Left lung (tissue), 10 donors: ENCODE measurements around the gene EPHB2. TPM values are rescaled to one million over a fixed set of nuclear protein-coding genes. Genes with fewer than 3 reads are reported as not detected.

Experiments
- ATAC-seq: fragments of 200-7000 bp; cut with Tn5 transposase; one replicate; pipeline ENCODE4 v1.9.1; 2020; ENCODE audit warnings: moderate library complexity
- DNase-seq, 4 donors: peaks; one replicate each; pipeline ENCODE4 v3.0.0-alpha.2; 2013 to 2020
- H3K27ac ChIP-seq, 2 donors: fragments of 200-600 bp; sonication (generic) in 1 of 2; one replicate each; pipeline versions ENCODE4 v1.5.0 to v1.8.0; 2020 to 2021
- H3K27me3 ChIP-seq, 2 donors: fragments of 200-600 bp; sonication (generic) in 1 of 2; one replicate each; pipeline versions ENCODE4 v1.5.0 to v1.8.0; 2020 to 2021
- H3K36me3 ChIP-seq, 2 donors: fragments of 200-600 bp; sonication (generic) in 1 of 2; one replicate each; pipeline versions ENCODE4 v1.5.0 to v1.8.0; 2020 to 2021
- H3K4me1 ChIP-seq, 2 donors: fragments of 200-600 bp; one replicate each; pipeline ENCODE4 v1.8.0; 2021
- H3K4me3 ChIP-seq, 2 donors: fragments of 200-600 bp; sonication (generic) in 1 of 2; one replicate each; pipeline versions ENCODE4 v1.5.0 to v1.8.0; 2020 to 2021; ENCODE audit warnings: mild to moderate bottlenecking in 1 of 2
- H3K9me3 ChIP-seq, 2 donors: fragments of 200-600 bp; sonication (generic) in 1 of 2; one replicate each; pipeline versions ENCODE4 v1.5.0 to v1.8.0; 2020 to 2021
- intact Hi-C, 2 donors: fragments of 100-400 bp; cut with DNase I; formaldehyde crosslinking; loops; one replicate each; pipeline versions ENCODE4 v1.11.2 to v1.14.2; 2022
- polyA plus RNA-seq, 6 donors: library from polyadenylated mRNA; unstranded; fragments of 120-200 nt; gene quantifications; one replicate each; pipeline ENCODE4 v1.2.1, GENCODE V29; 2013; ENCODE audit not compliant: insufficient read length in 6 of 6
- total RNA-seq, 2 donors: library from RNA; stranded (reverse); fragmentation: NEBNext Ultra II Directional; extraction: Animal tissue kit (Norgen Biotek cat#: 25700); gene quantifications; one replicate each; pipeline ENCODE4 v1.2.1, GENCODE V29; 2021
- TF ChIP-seq, protein P1 (sequence below), 2 donors: fragments of 200-600 bp; sonication (generic) in 1 of 2; IDR thresholded peaks; one replicate each; pipeline versions ENCODE4 v1.5.0 to v1.8.0; 2021; ENCODE audit warnings: antibody characterized with exemption in 2 of 2
- donor health status: DM: no; HTN: yes; CAD: no.
- donor health status: DM: no; HTN: no; CAD: no.

EPHB2 gene
- total and polyA plus RNA-seq, 8 donors: 11.3 to 21.0 (median 17.2) TPM

DNA sequence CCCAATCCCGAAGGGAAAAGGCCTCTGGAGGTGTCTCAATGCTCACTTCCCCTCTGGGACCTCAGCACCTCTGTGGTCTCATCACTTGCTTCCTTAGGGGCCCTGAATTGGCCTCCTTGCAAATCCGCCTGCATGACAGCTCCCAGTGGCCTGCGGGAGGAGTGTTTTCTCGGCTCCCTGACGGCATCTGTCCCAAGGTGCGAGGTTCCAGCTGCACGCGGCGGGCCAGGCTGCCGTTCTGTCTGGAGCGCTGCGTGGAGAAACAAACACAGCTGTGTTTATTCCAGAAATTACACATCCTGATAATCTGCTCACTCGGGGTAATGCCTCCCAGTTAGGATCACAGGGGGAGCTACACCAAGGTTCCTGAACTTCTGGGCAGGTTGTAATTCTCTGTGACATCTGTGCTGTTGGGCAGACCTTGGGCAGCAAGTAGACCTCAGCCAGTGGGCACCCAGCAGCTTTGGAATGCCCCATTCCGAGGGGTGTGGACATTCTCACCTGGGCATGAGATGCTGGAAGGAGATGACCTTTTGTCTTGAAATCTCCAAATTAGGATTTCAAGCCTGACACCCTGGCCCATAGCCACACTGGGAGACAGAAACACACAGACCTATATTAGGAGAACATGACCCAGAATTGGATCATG is 18.2 kb downstream of the EPHB2 start:
- ATAC-seq (no peak), DNase-seq (no peak)
- Histone ChIP-seq H3K27me3 (peaks cover 0 to 23% of the 10 kb centered on the region in 2 donors), H3K27ac (no peak overlapping the region), H3K4me1 (no peaks in the 10 kb centered on the region), H3K4me3 (no peak overlapping the region), H3K9me3 (no peaks in the 10 kb centered on the region), H3K36me3 (no peaks in the 10 kb centered on the region)
- TF ChIP-seq, protein P1, sequence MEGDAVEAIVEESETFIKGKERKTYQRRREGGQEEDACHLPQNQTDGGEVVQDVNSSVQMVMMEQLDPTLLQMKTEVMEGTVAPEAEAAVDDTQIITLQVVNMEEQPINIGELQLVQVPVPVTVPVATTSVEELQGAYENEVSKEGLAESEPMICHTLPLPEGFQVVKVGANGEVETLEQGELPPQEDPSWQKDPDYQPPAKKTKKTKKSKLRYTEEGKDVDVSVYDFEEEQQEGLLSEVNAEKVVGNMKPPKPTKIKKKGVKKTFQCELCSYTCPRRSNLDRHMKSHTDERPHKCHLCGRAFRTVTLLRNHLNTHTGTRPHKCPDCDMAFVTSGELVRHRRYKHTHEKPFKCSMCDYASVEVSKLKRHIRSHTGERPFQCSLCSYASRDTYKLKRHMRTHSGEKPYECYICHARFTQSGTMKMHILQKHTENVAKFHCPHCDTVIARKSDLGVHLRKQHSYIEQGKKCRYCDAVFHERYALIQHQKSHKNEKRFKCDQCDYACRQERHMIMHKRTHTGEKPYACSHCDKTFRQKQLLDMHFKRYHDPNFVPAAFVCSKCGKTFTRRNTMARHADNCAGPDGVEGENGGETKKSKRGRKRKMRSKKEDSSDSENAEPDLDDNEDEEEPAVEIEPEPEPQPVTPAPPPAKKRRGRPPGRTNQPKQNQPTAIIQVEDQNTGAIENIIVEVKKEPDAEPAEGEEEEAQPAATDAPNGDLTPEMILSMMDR (IDR thresholded peaks at IDR 0.05): no peak
- intact Hi-C loops: no loop called here

DNA sequence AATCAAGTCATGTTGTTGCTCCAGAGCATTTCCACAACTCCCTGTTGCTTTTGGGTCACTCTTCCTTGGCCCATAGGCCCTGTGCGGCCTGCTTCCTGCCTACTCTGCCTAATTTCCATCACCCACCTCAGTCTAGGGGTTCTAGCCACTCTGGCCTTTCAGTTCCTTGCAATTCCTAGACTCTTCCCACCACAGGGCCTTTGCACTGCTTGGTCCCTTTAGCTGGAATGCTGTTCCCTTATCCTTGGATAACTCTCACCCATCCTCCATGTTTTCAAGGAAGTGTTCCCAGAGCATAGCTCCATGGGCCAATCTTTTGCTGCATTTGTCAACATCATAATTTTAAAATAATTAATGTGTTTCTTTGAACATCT is 18.7 kb downstream of the EPHB2 start:
- intact Hi-C loops: no loop called here
- ATAC-seq (no peak), DNase-seq (no peak)
- H3K9me3 ChIP-seq: no peaks in the 10 kb centered on the region
- H3K27ac ChIP-seq: no peak overlapping the region
- H3K4me3 ChIP-seq: no peak overlapping the region
- TF ChIP-seq, protein P1 (IDR thresholded peaks at IDR 0.05): no peak
- H3K36me3 ChIP-seq: no peaks in the 10 kb centered on the region
- peaks cover 0 to 18% of the 10 kb centered on the region in 2 donors for H3K27me3 ChIP-seq
- peaks cover 0 to 5% of the 10 kb centered on the region in 2 donors for H3K4me1 ChIP-seq

DNA sequence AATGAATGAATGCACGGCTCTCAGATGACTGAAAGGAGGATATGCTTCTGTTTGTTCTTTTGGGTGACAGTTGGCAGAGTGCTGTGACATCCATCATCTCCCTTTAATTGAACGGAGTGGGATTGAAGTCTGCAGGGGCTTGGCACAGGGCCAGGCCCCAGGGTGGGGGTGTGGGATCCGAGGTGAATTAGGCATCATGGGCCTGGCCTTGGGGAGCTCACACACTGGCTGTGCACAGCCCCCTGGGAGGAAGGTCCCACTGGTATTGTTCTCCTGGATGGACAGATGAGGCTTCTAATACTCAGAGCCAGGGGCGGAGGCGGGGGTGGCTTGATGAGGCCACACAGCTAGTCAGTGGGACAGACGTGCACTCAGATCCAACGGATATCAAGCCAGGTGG is 19.3 kb downstream of the EPHB2 start:
- Histone ChIP-seq H3K27me3 (peaks cover 0 to 13% of the 10 kb centered on the region in 2 donors), H3K27ac (no peak overlapping the region), H3K4me3 (no peak overlapping the region), H3K9me3 (no peaks in the 10 kb centered on the region), H3K4me1 (peaks cover 0 to 9% of the 10 kb centered on the region in 2 donors), H3K36me3 (no peaks in the 10 kb centered on the region)
- ATAC-seq (no peak), DNase-seq (no peak)
- intact Hi-C loops: no loop called here
- TF ChIP-seq, protein P1 (IDR thresholded peaks at IDR 0.05): no peak

DNA sequence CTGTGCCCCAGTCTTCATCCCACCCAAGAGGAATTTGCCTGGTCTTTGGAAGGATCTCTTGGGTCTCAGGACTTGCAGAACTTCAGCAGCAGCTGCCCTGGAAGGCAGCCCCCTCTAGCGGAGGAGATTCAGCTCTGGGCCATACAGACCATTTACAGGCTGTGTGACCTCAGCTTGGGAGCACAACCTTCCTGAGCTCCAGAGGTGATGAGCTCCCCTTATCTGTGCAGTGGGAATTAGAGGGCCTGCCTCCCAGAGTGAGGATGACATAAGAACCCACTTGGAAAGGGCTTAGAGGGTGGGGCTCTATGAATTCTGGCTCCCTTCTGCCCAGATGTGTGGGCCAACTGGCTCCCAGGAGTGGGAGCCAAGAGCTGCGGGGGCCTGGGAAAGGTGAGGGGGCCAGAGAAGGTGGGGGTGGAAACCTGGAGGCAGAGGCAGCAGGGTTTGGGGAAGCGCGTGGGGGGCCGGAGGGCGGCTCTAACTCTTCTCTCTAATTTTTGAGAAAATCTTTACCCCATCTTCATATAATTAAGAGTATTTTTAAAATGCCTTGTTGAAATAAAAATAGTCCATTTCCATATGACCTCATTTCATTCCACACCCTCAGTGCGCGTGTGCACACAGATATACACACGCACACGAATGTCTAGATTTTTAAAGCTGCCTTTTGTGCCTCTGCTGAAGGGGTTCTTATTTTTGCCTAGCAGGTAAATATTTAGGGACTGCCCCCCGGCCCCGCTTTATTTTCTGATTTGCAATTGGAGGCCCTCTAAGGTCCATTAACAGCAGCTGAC is 21.5 kb downstream of the EPHB2 start:
- no peak overlapping the region for H3K27ac ChIP-seq
- no peaks in the 10 kb centered on the region for H3K9me3 ChIP-seq
- H3K4me1 ChIP-seq: peaks cover 0 to 14% of the 10 kb centered on the region in 2 donors
- DNase-seq (no peak), ATAC-seq (no peak)
- TF ChIP-seq, protein P1 (IDR thresholded peaks at IDR 0.05): no peak
- no peak overlapping the region for H3K4me3 ChIP-seq
- H3K27me3 ChIP-seq: peaks cover 0 to under 1% of the 10 kb centered on the region in 2 donors
- no peaks in the 10 kb centered on the region for H3K36me3 ChIP-seq
- intact Hi-C loops: no loop called here

DNA sequence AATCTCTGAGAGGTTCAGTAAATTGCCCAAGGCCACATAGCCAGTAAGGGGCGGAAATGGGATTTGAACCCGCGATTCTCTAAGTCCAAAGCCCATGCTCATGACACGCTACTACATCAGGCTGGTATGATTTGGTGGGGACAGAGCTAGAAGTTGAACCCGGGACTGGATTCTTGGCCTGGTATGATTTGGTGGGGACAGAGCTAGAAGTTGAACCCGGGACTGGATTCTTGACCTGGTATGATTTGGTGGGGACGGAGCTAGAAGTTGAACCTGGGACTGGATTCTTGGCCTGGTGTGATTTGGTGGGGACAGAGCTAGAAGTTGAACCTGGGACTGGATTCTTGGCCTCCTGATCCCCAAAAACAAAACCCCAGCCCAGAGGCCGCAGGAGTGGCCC is 23.0 kb downstream of the EPHB2 start:
- Histone ChIP-seq H3K9me3 (no peaks in the 10 kb centered on the region), H3K4me1 (peaks cover 0 to 25% of the 10 kb centered on the region in 2 donors), H3K4me3 (no peak overlapping the region), H3K27ac (no peak overlapping the region), H3K36me3 (no peaks in the 10 kb centered on the region), H3K27me3 (no peaks in the 10 kb centered on the region)
- DNase-seq: no peak
- TF ChIP-seq, protein P1 (IDR thresholded peaks at IDR 0.05): no peak
- intact Hi-C loops: no loop called here
- no peak for ATAC-seq
